ENCODE data around the gene GDPD5. TPM values are rescaled to one million over a fixed set of nuclear protein-coding genes. Genes with fewer than 3 reads are reported as not detected.

Gene GDPD5
- total RNA-seq, 3 donors from 2014 or later (not counting 1 experiment from before 2014, with no cell fraction given) = 49.7 to 95.2 (median 60.2) TPM

DNA sequence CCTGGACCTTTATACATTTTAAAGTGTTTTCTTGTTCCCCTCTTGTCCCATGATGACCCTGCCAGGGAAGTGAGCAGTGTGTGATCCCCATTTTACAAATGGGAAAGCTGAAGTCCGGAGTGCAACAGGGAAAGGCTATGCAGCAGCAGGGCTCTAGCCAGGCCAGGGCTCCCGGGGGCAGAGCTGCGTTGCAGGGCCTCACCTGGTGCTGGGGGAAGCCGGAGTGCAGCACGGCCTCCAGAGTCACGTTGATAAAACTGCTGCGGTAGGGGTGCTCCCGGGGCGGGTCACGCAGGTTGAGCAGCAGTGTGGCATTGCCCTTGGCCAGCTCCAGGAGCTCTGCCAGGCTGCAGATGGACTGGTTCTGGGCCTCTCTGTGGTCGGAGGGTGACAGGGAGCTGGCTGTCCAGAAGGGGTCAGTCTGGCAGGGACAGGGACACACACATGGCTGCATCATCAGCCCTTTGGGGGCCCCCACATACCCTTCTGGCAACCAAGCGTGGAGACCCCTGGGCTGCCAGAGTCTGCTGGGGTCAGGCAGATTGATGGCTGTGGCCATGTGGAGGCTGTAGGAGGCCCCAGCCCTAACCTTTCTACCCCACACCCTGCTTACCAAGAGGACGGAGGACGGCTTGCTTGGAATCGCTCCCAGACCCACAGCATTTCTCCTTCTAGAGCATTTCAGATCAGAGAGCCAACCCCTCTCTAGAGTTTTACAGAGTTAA lies 83.4 kb downstream of the GDPD5 start:
- ATAC-seq (no peak), DNase-seq (no peak)
- H3K9me3 Mint-ChIP-seq = no peaks in the 10 kb centered on the region
- H3K36me3 ChIP-seq (ENCODE audit: control insufficient read depth, insufficient read depth, low read length) = peaks cover 2% of the 10 kb centered on the region
- H3K4me3 Mint-ChIP-seq = no peak overlapping the region
- no peaks in the 10 kb centered on the region for H3K4me1 ChIP-seq (ENCODE audit: control insufficient read depth, insufficient read depth, low read length)
- no peak overlapping the region for H3K27ac Mint-ChIP-seq
- H3K27ac ChIP-seq (ENCODE audit: low read length) = no peak overlapping the region
- no peaks in the 10 kb centered on the region for H3K36me3 Mint-ChIP-seq
- peaks cover 4 to 9% of the 10 kb centered on the region in 2 donors for H3K4me1 Mint-ChIP-seq
- 92% methylated on average over 15 of the region's 15 CpGs for WGBS (ENCODE audit: insufficient coverage)
- H3K4me3 ChIP-seq (ENCODE audit: low read length) = no peak overlapping the region
- H3K9me3 ChIP-seq (ENCODE audit: control insufficient read depth, insufficient read depth, low read length) = no peaks in the 10 kb centered on the region
- peaks cover 6 to 14% of the 10 kb centered on the region in 2 donors for H3K27me3 Mint-ChIP-seq (ENCODE audit: low read depth in 2 of 2)
- intact Hi-C loops (cut with micrococcal nuclease) = no loop called here
- TF ChIP-seq, protein P1, sequence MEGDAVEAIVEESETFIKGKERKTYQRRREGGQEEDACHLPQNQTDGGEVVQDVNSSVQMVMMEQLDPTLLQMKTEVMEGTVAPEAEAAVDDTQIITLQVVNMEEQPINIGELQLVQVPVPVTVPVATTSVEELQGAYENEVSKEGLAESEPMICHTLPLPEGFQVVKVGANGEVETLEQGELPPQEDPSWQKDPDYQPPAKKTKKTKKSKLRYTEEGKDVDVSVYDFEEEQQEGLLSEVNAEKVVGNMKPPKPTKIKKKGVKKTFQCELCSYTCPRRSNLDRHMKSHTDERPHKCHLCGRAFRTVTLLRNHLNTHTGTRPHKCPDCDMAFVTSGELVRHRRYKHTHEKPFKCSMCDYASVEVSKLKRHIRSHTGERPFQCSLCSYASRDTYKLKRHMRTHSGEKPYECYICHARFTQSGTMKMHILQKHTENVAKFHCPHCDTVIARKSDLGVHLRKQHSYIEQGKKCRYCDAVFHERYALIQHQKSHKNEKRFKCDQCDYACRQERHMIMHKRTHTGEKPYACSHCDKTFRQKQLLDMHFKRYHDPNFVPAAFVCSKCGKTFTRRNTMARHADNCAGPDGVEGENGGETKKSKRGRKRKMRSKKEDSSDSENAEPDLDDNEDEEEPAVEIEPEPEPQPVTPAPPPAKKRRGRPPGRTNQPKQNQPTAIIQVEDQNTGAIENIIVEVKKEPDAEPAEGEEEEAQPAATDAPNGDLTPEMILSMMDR (IDR thresholded peaks at IDR 0.05) = no peak
- H3K27me3 ChIP-seq (ENCODE audit: control insufficient read depth, insufficient read depth, low read length) = no peaks in the 10 kb centered on the region

DNA sequence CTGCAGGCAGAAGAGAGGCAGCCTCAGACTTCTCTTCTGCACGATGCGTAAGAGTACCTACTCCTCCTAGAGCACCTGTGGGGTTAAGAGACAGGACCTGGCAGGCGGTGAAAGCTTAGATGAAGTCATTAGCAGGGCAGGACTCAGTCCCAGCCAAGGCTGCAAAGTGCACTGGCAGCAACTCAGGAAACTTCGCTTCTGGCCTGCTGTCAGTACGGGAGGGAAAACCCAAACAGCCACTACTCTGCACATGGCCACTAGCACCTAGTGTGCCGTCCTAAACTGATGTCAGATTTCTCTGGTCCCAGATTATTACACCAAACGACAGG lies 84.0 kb downstream of the GDPD5 start:
- Histone ChIP-seq H3K4me3 (ENCODE audit: low read length) (no peak overlapping the region), H3K9me3 (ENCODE audit: control insufficient read depth, insufficient read depth, low read length) (no peaks in the 10 kb centered on the region), H3K36me3 (ENCODE audit: control insufficient read depth, insufficient read depth, low read length) (peaks cover 2% of the 10 kb centered on the region), H3K27ac (ENCODE audit: low read length) (no peak overlapping the region), H3K27me3 (ENCODE audit: control insufficient read depth, insufficient read depth, low read length) (no peaks in the 10 kb centered on the region), H3K4me1 (ENCODE audit: control insufficient read depth, insufficient read depth, low read length) (no peaks in the 10 kb centered on the region)
- H3K36me3 Mint-ChIP-seq = no peaks in the 10 kb centered on the region
- ATAC-seq = no peak
- no peaks in the 10 kb centered on the region for H3K9me3 Mint-ChIP-seq
- intact Hi-C loops (cut with micrococcal nuclease) = no loop called here
- no peak for DNase-seq
- H3K4me1 Mint-ChIP-seq = peaks cover 4 to 9% of the 10 kb centered on the region in 2 donors
- TF ChIP-seq, protein P1 (IDR thresholded peaks at IDR 0.05) = no peak
- H3K4me3 Mint-ChIP-seq = no peak overlapping the region
- peaks cover 6 to 14% of the 10 kb centered on the region in 2 donors for H3K27me3 Mint-ChIP-seq (ENCODE audit: low read depth in 2 of 2)
- 92% methylated on average over 7 of the region's 7 CpGs for WGBS (ENCODE audit: insufficient coverage)
- H3K27ac Mint-ChIP-seq = no peak overlapping the region

DNA sequence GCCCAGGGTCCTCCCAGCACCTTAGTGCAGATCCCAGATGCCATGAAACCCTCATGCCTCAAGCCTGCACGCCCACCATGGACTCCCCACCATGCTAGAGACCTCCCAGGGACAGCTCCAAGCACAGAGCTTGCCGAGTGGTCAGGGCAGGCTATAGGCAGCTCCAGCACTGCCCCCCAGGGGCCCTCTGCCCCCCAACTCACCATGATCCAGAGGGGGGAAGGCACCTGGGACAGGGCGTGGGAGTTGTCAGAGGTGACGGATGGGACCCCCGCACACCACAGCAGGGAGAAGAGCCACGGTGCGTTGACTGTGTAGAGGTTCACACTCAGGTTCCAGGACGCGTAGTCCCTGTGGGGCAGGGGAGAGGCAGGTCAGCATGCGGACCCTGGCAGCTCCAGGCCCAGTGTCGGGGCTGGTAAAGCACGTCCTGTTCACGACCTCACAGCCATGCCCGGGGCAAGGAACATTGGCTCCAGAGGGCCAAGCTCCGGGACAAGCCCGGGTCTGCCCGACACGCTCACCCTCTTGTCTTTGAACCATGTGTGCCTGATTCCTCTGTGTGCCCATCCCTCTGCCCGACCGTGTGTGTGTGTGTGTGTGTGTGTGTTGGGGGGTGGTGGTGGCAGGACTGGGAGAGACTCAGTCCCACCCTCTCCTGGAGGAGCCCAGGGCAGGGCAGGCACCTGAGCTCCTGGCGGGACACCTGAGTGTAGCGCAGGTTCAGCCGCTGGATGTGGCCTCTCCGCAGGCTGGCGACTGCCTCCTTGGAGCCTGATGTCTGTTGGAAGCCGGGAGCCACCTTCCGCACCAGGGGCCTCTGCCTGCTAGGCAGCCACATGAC lies 84.6 kb downstream of the GDPD5 start:
- H3K27ac ChIP-seq (ENCODE audit: low read length) = no peak overlapping the region
- H3K9me3 ChIP-seq (ENCODE audit: control insufficient read depth, insufficient read depth, low read length) = no peaks in the 10 kb centered on the region
- DNase-seq (no peak), ATAC-seq (no peak)
- TF ChIP-seq, protein P1 (IDR thresholded peaks at IDR 0.05) = no peak
- Mint-ChIP-seq H3K4me3 (no peak overlapping the region), H3K4me1 (peaks cover 4 to 9% of the 10 kb centered on the region in 2 donors), H3K27ac (no peak overlapping the region), H3K36me3 (no peaks in the 10 kb centered on the region), H3K27me3 (ENCODE audit: low read depth in 2 of 2) (peaks cover 6 to 14% of the 10 kb centered on the region in 2 donors), H3K9me3 (no peaks in the 10 kb centered on the region)
- WGBS (ENCODE audit: insufficient coverage) = 90% methylated on average over 26 of the region's 27 CpGs
- intact Hi-C loops (cut with micrococcal nuclease) = no loop called here
- peaks cover 2% of the 10 kb centered on the region for H3K36me3 ChIP-seq (ENCODE audit: control insufficient read depth, insufficient read depth, low read length)
- no peaks in the 10 kb centered on the region for H3K27me3 ChIP-seq (ENCODE audit: control insufficient read depth, insufficient read depth, low read length)
- no peaks in the 10 kb centered on the region for H3K4me1 ChIP-seq (ENCODE audit: control insufficient read depth, insufficient read depth, low read length)
- no peak overlapping the region for H3K4me3 ChIP-seq (ENCODE audit: low read length)

All from natural killer cell (primary cell).